GM10248 (cell line): ENCODE data around the gene CADPS.

Experiments
- CTCF ChIA-PET: fragments of 300-600 bp; sonication (Branson Sonifier 250); formaldehyde crosslinking; extraction: SDS; loops from one replicate; lab custom pipeline; 2021; ENCODE audit warnings: antibody characterized with exemption; lab: Yijun Ruan, JAX
- POLR2A ChIA-PET: fragments of 350-650 bp; sonication (Branson Sonifier 250); formaldehyde crosslinking; extraction: SDS; loops from one replicate; lab custom pipeline; 2020; ENCODE audit warnings: antibody characterized with exemption; lab: Yijun Ruan, JAX
- DNase-seq: peaks from one replicate; pipeline ENCODE4 v3.0.0; 2012; ENCODE audit errors: extremely low spot score
- TF ChIP-seq, protein P1 (sequence below): IDR thresholded peaks from 2 replicates; pipeline ENCODE4 v1.5.1; 2012; ENCODE audit warnings: mild to moderate bottlenecking, low read depth; ENCODE audit errors: extremely low read depth, missing control alignments, control extremely low read depth

The CADPS gene

DNA sequence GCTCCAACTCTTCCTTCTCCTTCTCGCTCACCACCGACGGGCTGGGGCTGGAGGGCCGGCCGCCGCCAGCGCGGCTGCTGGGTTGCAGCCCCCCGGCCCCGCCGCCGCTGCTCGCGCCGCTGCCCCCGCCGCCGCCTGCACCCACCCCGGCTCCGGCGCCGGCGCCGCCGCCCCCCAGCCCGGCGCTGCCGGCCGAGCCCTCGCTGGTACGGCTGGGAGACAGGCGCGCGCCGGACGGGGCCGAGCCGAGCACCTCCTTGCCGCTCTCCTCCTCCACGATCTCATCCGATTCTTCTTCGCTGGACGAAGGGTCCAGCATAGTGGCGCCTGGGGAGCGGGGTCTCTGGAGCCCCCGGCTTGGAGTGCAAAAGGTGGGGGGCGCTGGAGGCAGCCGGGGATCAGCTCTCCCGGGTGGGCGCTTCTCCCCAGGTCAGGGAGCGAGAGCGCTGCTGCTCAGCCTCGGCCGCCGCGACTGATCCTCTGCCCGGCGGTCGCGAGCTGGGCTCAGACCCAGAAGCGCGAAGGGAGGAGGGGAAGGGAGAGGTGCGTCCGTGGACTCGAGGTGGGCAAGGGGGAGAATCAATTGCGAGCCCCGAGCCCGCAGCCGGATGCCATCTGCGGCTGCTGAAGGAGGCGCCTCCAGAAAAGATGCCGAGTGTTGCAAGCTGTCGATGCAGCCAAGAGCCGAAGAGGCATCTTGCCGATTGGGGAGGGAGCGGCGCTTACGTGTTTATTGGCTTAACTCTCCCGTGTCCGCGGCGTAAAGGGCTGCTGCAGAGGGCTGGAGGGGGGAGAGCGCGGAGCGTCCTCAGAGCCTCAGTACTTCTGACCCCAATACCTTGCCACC, at the start of gene CADPS:
Gene CADPS (minus strand): TSS at position 706 of the 847 bp plus-strand sequence. CDS start 387 bp downstream, at position 319.
- TF ChIP-seq, protein P1, sequence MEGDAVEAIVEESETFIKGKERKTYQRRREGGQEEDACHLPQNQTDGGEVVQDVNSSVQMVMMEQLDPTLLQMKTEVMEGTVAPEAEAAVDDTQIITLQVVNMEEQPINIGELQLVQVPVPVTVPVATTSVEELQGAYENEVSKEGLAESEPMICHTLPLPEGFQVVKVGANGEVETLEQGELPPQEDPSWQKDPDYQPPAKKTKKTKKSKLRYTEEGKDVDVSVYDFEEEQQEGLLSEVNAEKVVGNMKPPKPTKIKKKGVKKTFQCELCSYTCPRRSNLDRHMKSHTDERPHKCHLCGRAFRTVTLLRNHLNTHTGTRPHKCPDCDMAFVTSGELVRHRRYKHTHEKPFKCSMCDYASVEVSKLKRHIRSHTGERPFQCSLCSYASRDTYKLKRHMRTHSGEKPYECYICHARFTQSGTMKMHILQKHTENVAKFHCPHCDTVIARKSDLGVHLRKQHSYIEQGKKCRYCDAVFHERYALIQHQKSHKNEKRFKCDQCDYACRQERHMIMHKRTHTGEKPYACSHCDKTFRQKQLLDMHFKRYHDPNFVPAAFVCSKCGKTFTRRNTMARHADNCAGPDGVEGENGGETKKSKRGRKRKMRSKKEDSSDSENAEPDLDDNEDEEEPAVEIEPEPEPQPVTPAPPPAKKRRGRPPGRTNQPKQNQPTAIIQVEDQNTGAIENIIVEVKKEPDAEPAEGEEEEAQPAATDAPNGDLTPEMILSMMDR = no peak
- ChIA-PET CTCF (no interaction called here), POLR2A (no interaction called here)
- DNase-seq = peak; percentile 3

DNA sequence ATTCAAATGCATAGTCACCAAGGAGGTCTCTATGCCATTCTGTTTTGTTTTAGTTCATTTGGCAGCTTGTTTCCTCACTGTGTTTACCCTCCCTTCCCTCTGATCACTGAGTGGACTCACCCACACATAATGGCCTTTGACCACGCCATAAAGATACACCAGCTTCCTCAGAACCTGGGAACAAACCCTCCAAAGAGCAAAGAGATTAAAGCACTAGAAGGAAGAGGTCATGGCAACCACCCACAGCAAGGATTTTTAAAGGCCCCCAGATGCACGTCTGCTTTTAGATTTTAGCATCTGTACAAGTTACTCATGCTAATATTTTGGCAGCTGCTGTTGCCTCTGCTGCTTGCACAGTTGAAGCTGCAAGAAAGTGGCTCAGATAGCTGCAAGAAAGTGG, 47.9 kb upstream of the CADPS start:
- no peak for DNase-seq
- TF ChIP-seq, protein P1 = no peak
- ChIA-PET CTCF (no interaction called here), POLR2A (no interaction called here)

- no peak for DNase-seq
- ChIA-PET CTCF (no interaction called here), POLR2A (no interaction called here)
- TF ChIP-seq, protein P1 = no peak
These were observed 47.1 kb upstream of the CADPS start for GRCh38 chr3:62922326-62922725.

- ChIA-PET POLR2A (no interaction called here), CTCF (interaction anchor here (1.0 to 1.6 kb wide), 2 partner anchors 15 kb away, joined by 3 read pairs; no protein-coding TSS in a partner anchor)
- DNase-seq = no peak
- TF ChIP-seq, protein P1 = no peak
These were observed 45.2 kb upstream of the CADPS start for GRCh38 chr3:62920466-62920784.

DNA sequence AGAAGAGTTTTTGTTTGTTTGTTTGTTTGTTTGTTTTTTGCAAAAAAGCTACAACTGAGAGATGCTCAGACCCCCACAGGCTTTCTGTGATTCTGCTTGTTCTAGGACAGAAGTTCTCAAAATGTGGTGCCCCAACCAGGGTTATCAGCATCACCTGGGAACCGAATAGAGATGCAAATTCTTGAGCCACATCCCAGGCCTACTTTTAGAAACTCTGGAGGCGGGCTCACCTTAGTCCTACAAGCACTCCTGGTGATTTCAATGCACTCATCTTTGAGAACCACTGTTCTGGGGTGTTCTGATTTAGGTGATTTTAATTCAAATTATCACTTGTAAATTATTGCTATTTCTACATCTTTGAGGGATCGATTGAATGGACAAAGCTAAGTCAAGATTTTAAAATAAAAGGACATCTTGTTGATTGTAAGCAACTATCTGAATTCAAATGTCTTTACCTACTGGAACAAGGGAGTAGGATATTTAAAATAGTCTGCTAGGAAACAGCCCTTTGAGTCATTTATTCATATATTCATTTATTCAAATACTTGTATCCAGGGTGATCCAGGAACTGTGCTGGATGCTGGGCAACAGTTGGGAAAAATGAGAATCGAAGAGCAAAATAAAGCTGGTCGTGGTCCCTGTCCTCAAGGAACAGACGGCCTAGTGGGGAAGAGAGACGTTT, 44.7 kb upstream of the CADPS start:
- no peak for DNase-seq
- POLR2A ChIA-PET = no interaction called here
- CTCF ChIA-PET = interaction anchor here (1.0 to 1.6 kb wide), 2 partner anchors 15 to 16 kb away, joined by 3 read pairs; no protein-coding TSS in a partner anchor
- TF ChIP-seq, protein P1 = no peak

GRCh38 chr3:62918777-62919176, 43.6 kb upstream of the CADPS start:
- POLR2A ChIA-PET = no interaction called here
- TF ChIP-seq, protein P1 = no peak
- DNase-seq = no peak
- CTCF ChIA-PET = no interaction called here
